Gastrocnemius medialis (tissue), 4 donors: ENCODE measurements around the gene ENO1. TPM values are rescaled to one million over a fixed set of nuclear protein-coding genes. Genes with fewer than 3 reads are reported as not detected.
A peak's percentile ranks its signal among the peaks of the same experiment; 100 is the strongest.

Experiments used
- ATAC-seq, 2 donors: fragments of 150-250 bp; one replicate each; pipeline ENCODE4 v1.9.1; 2016
- DNase-seq, 2 donors: peaks; one replicate each; pipeline ENCODE4 v3.0.0-alpha.2; 2019
- H3K27ac ChIP-seq, 4 donors: fragments of 200-600 bp; sonication (generic); 1 replicate in 1 of 4; 2 replicates in 3 of 4; pipeline ENCODE4 v1.5.1; 2016 to 2018; ENCODE audit warnings: mild to moderate bottlenecking in 2 of 4, moderate library complexity in 1 of 4
- H3K27me3 ChIP-seq, 3 donors: fragments of 200-600 bp; sonication (generic) in 2 of 3; 1 replicate in 1 of 3; 2 replicates in 2 of 3; pipeline versions ENCODE4 v1.5.1 to v1.6.0; 2016 to 2019; ENCODE audit warnings: mild to moderate bottlenecking in 1 of 3, moderate library complexity in 1 of 3
- H3K36me3 ChIP-seq, 2 donors: fragments of 200-600 bp; sonication (generic) in 1 of 2; one replicate each; pipeline ENCODE4 v1.5.1; 2017 to 2018
- H3K4me1 ChIP-seq, 2 donors: fragments of 200-600 bp; sonication (generic) in 1 of 2; one replicate each; pipeline ENCODE4 v1.5.1; 2016 to 2017; ENCODE audit warnings: mild to moderate bottlenecking in 2 of 2
- H3K4me3 ChIP-seq, 4 donors: fragments of 200-600 bp; sonication (generic) in 3 of 4; 1 replicate in 1 of 4; 2 replicates in 3 of 4; pipeline ENCODE4 v1.5.1; 2016 to 2019; ENCODE audit warnings: mild to moderate bottlenecking in 2 of 4
- H3K9me3 ChIP-seq, 3 donors: fragments of 200-600 bp; sonication (generic) in 2 of 3; 1 replicate in 1 of 3; 2 replicates in 2 of 3; pipeline ENCODE4 v1.5.1; 2016 to 2019
- POLR2A ChIP-seq, 2 donors: fragments of 450-650 bp; IDR thresholded peaks; one replicate each; pipeline ENCODE4 v1.6.1; 2017; ENCODE audit warnings: antibody characterized with exemption in 2 of 2, mild to moderate bottlenecking in 2 of 2, moderate library complexity in 2 of 2
- in situ Hi-C, 4 donors: fragments of 200-750 bp; cut with MboI; loops; one replicate each; pipeline versions ENCODE4 v1.15.0 to v1.8.0; 2017; ENCODE audit warnings: low sequenced_read_pairs in 4 of 4
- intact Hi-C: fragments of 100-400 bp; cut with DNase I; formaldehyde crosslinking; loops from one replicate; pipeline ENCODE4 v1.15.1; 2023; ENCODE audit warnings: low total_unique reads
- total RNA-seq, 4 donors: library from RNA; depleted of rRNA; stranded (reverse); fragments of >200 nt; gene quantifications; one replicate each; pipeline versions ENCODE4 v1.1.0 to v1.2.3, GENCODE V29; 2016
- TF ChIP-seq, protein P1 (sequence below), 5 experiments: fragments of 450-650 bp in 3 of 5; fragments of 200-600 bp in 2 of 5; sonication (generic) in 2 of 5; IDR thresholded peaks in 4 of 5; conservative IDR thresholded peaks in 1 of 5; 1 replicate in 4 of 5; 2 replicates in 1 of 5; pipeline ENCODE4 v1.5.1; 2016 to 2019; ENCODE audit warnings: antibody characterized with exemption in 5 of 5, mild to moderate bottlenecking in 3 of 5, moderate library complexity in 3 of 5

ENO1 gene
- total RNA-seq, 4 donors from 2014 or later: 112 to 354 (median 209) TPM

DNA sequence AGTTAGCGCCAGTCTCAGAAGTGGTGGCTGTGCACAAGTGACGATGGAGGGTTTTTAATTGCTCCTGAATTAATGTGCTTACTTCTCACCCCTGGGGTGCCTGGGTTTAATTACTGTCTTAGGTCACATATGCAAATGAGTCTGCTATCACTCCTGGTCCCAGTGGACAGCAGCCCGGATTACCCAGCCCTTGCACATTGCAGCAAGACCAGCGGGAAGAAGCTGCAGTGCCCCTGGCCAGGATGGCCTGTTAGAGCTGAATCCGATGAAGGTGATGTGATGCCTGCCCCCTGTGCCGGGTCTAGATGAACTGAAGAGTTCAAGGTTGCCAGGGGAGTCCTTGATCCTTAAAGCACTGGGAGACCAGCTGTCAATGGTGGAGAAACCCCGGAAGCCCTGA is 24.2 kb downstream of the ENO1 start:
- no peak overlapping the region for H3K4me3 ChIP-seq
- no peaks in the 10 kb centered on the region for H3K27me3 ChIP-seq
- in situ Hi-C loops: loop anchor here (5.0 to 25.0 kb wide), 5 partner anchors 131 to 292 kb away; no protein-coding TSS in a partner anchor
- H3K9me3 ChIP-seq: no peaks in the 10 kb centered on the region
- H3K27ac ChIP-seq: peak overlapping the region in 2 of 4 donors; percentile 18 to 43
- peaks cover 1 to 19% of the 10 kb centered on the region in 2 donors for H3K4me1 ChIP-seq
- intact Hi-C loops: no loop called here
- TF ChIP-seq POLR2A (IDR thresholded peaks at IDR 0.05): no peak
- TF ChIP-seq, protein P1, sequence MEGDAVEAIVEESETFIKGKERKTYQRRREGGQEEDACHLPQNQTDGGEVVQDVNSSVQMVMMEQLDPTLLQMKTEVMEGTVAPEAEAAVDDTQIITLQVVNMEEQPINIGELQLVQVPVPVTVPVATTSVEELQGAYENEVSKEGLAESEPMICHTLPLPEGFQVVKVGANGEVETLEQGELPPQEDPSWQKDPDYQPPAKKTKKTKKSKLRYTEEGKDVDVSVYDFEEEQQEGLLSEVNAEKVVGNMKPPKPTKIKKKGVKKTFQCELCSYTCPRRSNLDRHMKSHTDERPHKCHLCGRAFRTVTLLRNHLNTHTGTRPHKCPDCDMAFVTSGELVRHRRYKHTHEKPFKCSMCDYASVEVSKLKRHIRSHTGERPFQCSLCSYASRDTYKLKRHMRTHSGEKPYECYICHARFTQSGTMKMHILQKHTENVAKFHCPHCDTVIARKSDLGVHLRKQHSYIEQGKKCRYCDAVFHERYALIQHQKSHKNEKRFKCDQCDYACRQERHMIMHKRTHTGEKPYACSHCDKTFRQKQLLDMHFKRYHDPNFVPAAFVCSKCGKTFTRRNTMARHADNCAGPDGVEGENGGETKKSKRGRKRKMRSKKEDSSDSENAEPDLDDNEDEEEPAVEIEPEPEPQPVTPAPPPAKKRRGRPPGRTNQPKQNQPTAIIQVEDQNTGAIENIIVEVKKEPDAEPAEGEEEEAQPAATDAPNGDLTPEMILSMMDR (IDR thresholded peaks at IDR 0.05 in 4 of 5, conservative IDR thresholded peaks at IDR 0.05 in 1 of 5): no peak
- DNase-seq: no peak
- H3K36me3 ChIP-seq: peaks cover 0 to 19% of the 10 kb centered on the region in 2 donors
- no peak for ATAC-seq

DNA sequence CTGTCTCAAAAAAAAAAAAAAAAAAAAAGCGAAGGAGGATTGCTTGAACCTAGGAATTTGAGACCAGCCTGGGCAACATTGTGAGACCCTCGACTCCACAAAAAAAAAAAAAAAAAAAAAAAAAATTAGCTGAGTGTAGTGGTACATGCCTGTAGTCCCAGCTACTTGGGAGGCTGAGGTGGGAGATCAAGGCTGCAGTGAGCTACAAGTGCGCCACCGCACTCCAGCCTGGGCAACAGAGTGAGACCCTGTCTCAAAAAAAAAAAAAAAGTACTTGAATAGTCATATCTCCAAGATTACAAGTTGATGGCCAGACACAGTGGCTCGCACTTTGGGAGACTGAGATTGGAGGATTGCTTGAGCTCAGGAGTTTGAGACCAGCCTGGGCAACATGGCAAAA is 27.4 kb downstream of the ENO1 start:
- Histone ChIP-seq H3K27ac (no peak overlapping the region), H3K27me3 (no peaks in the 10 kb centered on the region), H3K9me3 (no peaks in the 10 kb centered on the region), H3K4me3 (no peak overlapping the region), H3K4me1 (peaks cover 10 to 16% of the 10 kb centered on the region in 2 donors), H3K36me3 (no peaks in the 10 kb centered on the region)
- intact Hi-C loops: no loop called here
- in situ Hi-C loops: loop anchor here (5.0 to 25.0 kb wide), 5 partner anchors 134 to 289 kb away; no protein-coding TSS in a partner anchor
- no peak for ATAC-seq
- TF ChIP-seq, protein P1 (IDR thresholded peaks at IDR 0.05 in 4 of 5, conservative IDR thresholded peaks at IDR 0.05 in 1 of 5): no peak
- no peak for TF ChIP-seq POLR2A (IDR thresholded peaks at IDR 0.05)
- no peak for DNase-seq

DNA sequence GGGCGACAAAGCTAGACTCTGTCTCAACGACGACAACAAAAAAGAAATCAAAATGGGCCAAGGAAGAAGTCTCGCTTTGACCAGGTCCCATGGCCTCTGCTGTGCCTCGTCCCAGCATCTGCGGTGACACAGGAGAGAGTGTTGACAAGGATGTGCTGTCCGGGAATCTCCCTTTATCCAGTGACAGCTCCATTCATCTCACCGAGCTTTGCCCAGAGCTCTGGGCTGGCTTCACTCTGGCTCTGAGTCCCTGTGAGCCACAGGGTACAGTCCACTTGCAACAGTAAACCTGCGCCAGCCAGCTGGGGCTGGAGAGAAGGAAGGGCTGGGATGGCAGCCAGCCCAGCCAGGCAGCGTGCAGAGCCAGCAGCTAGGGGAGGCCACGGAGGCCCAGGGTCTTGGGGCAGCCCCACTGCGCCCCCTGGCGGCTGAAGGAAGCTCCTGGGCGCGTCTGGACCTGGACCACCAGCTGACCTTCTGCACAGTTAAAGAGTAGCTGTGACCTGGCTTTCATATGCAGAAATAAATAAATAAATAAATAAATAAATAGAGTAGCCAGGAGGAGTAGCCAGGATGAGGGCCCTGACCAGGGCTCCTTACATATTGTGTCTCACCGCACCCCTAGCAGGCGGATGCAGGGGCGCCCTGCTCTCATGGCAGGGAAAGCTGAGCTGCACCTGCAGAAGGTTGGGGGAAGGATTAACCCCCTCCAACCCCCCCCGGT is 29.7 kb downstream of the ENO1 start:
- ATAC-seq (peak; percentile 92 to 96), DNase-seq (peak; percentile 89 to 97)
- Histone ChIP-seq H3K36me3 (no peaks in the 10 kb centered on the region), H3K27me3 (no peaks in the 10 kb centered on the region), H3K9me3 (no peaks in the 10 kb centered on the region), H3K4me1 (peaks cover 24 to 29% of the 10 kb centered on the region in 2 donors), H3K4me3 (no peak overlapping the region), H3K27ac (peak overlapping the region; percentile 73 to 85 (median 80))
- in situ Hi-C loops: loop anchor here in 1 of 4 donors (25.0 kb wide), 1 partner anchor 137 kb away; no protein-coding TSS in a partner anchor
- TF ChIP-seq, protein P1 (IDR thresholded peaks at IDR 0.05 in 4 of 5, conservative IDR thresholded peaks at IDR 0.05 in 1 of 5): peak; percentile 92 to 98 (median 96)
- TF ChIP-seq POLR2A (IDR thresholded peaks at IDR 0.05): peak in 1 of 2 donors; percentile 23
- intact Hi-C loops: loop anchor here (1.0 to 5.0 kb wide), 4 partner anchors 34 to 872 kb away; no protein-coding TSS in a partner anchor

DNA sequence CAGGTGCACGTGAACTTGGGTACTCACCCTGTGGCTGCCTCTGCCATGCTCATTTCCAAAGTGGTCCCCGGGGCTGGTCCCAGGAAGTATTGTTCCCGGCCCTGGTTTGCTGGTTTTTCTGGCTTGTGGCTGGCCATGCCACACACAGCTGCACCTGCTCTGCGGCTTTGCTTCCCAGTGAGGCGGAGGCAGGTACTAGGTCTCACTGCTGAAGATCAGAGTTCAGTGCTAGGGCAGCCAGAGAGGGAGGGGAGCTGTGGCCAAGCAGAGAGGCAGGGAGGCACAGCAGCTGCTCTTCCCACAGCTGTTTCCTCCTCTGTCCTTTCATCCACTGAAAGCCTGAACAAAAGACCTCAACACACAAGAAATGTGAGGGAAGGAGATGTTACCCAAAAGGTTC is 30.5 kb downstream of the ENO1 start:
- no peak for ATAC-seq
- Histone ChIP-seq H3K27me3 (no peaks in the 10 kb centered on the region), H3K36me3 (no peaks in the 10 kb centered on the region), H3K27ac (peak overlapping the region; percentile 73 to 85 (median 80)), H3K9me3 (no peaks in the 10 kb centered on the region), H3K4me1 (peaks cover 24 to 29% of the 10 kb centered on the region in 2 donors), H3K4me3 (no peak overlapping the region)
- intact Hi-C loops: loop anchor here (2.0 to 5.0 kb wide), 3 partner anchors 33 to 871 kb away; no protein-coding TSS in a partner anchor
- DNase-seq: no peak
- TF ChIP-seq POLR2A (IDR thresholded peaks at IDR 0.05): no peak
- TF ChIP-seq, protein P1 (IDR thresholded peaks at IDR 0.05 in 4 of 5, conservative IDR thresholded peaks at IDR 0.05 in 1 of 5): no peak
- in situ Hi-C loops: loop anchor here in 1 of 4 donors (25.0 kb wide), 1 partner anchor 136 kb away; no protein-coding TSS in a partner anchor
